ENCODE measurements around the gene MS4A14.

GRCh38 chr11:60389279-60389910 is 6.9 kb upstream of the MS4A14 start:
- TF ChIP-seq, protein P1, sequence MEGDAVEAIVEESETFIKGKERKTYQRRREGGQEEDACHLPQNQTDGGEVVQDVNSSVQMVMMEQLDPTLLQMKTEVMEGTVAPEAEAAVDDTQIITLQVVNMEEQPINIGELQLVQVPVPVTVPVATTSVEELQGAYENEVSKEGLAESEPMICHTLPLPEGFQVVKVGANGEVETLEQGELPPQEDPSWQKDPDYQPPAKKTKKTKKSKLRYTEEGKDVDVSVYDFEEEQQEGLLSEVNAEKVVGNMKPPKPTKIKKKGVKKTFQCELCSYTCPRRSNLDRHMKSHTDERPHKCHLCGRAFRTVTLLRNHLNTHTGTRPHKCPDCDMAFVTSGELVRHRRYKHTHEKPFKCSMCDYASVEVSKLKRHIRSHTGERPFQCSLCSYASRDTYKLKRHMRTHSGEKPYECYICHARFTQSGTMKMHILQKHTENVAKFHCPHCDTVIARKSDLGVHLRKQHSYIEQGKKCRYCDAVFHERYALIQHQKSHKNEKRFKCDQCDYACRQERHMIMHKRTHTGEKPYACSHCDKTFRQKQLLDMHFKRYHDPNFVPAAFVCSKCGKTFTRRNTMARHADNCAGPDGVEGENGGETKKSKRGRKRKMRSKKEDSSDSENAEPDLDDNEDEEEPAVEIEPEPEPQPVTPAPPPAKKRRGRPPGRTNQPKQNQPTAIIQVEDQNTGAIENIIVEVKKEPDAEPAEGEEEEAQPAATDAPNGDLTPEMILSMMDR (IDR thresholded peaks at IDR 0.05 in 2 of 3, conservative IDR thresholded peaks at IDR 0.05 in 1 of 3; ENCODE audit: borderline replicate concordance in 1 of 3, insufficient read depth in 1 of 3, low read depth in 2 of 3, low read length in 2 of 3), result no peak
- TF ChIP-seq ATF3 (IDR thresholded peaks at IDR 0.05), result no peak
- TF ChIP-seq YY1 (IDR thresholded peaks at IDR 0.05; ENCODE audit: extremely low read depth, insufficient replicate concordance, low read depth, low read length), result no peak
- TF ChIP-seq EZH2 (IDR thresholded peaks at IDR 0.05), result no peak
- TF ChIP-seq EGR1 (IDR thresholded peaks at IDR 0.05; ENCODE audit: low read depth), result no peak
- no peak for TF ChIP-seq POLR2AphosphoS5 (IDR thresholded peaks at IDR 0.05; ENCODE audit: low read depth, low read length)
- TF ChIP-seq, protein P2, sequence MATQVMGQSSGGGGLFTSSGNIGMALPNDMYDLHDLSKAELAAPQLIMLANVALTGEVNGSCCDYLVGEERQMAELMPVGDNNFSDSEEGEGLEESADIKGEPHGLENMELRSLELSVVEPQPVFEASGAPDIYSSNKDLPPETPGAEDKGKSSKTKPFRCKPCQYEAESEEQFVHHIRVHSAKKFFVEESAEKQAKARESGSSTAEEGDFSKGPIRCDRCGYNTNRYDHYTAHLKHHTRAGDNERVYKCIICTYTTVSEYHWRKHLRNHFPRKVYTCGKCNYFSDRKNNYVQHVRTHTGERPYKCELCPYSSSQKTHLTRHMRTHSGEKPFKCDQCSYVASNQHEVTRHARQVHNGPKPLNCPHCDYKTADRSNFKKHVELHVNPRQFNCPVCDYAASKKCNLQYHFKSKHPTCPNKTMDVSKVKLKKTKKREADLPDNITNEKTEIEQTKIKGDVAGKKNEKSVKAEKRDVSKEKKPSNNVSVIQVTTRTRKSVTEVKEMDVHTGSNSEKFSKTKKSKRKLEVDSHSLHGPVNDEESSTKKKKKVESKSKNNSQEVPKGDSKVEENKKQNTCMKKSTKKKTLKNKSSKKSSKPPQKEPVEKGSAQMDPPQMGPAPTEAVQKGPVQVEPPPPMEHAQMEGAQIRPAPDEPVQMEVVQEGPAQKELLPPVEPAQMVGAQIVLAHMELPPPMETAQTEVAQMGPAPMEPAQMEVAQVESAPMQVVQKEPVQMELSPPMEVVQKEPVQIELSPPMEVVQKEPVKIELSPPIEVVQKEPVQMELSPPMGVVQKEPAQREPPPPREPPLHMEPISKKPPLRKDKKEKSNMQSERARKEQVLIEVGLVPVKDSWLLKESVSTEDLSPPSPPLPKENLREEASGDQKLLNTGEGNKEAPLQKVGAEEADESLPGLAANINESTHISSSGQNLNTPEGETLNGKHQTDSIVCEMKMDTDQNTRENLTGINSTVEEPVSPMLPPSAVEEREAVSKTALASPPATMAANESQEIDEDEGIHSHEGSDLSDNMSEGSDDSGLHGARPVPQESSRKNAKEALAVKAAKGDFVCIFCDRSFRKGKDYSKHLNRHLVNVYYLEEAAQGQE (IDR thresholded peaks at IDR 0.05; ENCODE audit: low read depth), result no peak
- no peak for TF ChIP-seq POLR2A (IDR thresholded peaks at IDR 0.05; ENCODE audit: borderline replicate concordance, extremely low read depth, insufficient read depth, insufficient read length)
- no peak for TF ChIP-seq FOSL1 (IDR thresholded peaks at IDR 0.05; ENCODE audit: low read depth)
